Brain microvascular endothelial cell (primary cell): ENCODE results near the gene DYNLT3.

ENCODE experiments used
- DNase-seq: peaks from one replicate; pipeline ENCODE4 v3.0.0-alpha.2; 2020
- H3K27ac ChIP-seq: fragments of 250-450 bp; sonication (Bioruptor Pico); 2 replicates; pipeline ENCODE4 v1.5.1; 2020; ENCODE audit warnings: mild to moderate bottlenecking, moderate library complexity
- H3K27me3 ChIP-seq: fragments of 250-450 bp; sonication (Bioruptor Pico); replicated peaks from 2 replicates; pipeline ENCODE4 v1.5.1; 2020; ENCODE audit warnings: mild to moderate bottlenecking
- H3K36me3 ChIP-seq: fragments of 250-450 bp; sonication (Bioruptor Pico); replicated peaks from 2 replicates; pipeline ENCODE4 v1.5.1; 2020; ENCODE audit warnings: mild to moderate bottlenecking
- H3K4me3 ChIP-seq: 2 replicates; pipeline ENCODE4 v1.5.1; 2011; ENCODE audit warnings: low read depth, mild to moderate bottlenecking, control low read depth, low read length, moderate library complexity
- in situ Hi-C: cut with HindIII; loops from 2 replicates; pipeline ENCODE4 v1.10.0; 2017; ENCODE audit warnings: low sequenced_read_pairs, low pct_ligation_motif_present
- TF ChIP-seq, protein P1 (sequence below): IDR thresholded peaks from 2 replicates; pipeline ENCODE4 v1.5.1; 2011; ENCODE audit warnings: low read depth, mild to moderate bottlenecking, moderate library complexity, low read length, control low read depth, inconsistent platforms; ENCODE audit errors: missing control alignments

DYNLT3 gene

GRCh38 chrX:37799936-37800335 is 47.4 kb downstream of the DYNLT3 start:
- Histone ChIP-seq H3K27ac (no peak overlapping the region), H3K36me3 (no peaks in the 10 kb centered on the region), H3K27me3 (no peaks in the 10 kb centered on the region), H3K4me3 (no peak overlapping the region)
- DNase-seq = no peak
- TF ChIP-seq, protein P1, sequence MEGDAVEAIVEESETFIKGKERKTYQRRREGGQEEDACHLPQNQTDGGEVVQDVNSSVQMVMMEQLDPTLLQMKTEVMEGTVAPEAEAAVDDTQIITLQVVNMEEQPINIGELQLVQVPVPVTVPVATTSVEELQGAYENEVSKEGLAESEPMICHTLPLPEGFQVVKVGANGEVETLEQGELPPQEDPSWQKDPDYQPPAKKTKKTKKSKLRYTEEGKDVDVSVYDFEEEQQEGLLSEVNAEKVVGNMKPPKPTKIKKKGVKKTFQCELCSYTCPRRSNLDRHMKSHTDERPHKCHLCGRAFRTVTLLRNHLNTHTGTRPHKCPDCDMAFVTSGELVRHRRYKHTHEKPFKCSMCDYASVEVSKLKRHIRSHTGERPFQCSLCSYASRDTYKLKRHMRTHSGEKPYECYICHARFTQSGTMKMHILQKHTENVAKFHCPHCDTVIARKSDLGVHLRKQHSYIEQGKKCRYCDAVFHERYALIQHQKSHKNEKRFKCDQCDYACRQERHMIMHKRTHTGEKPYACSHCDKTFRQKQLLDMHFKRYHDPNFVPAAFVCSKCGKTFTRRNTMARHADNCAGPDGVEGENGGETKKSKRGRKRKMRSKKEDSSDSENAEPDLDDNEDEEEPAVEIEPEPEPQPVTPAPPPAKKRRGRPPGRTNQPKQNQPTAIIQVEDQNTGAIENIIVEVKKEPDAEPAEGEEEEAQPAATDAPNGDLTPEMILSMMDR = no peak
- in situ Hi-C loops = no loop called here

GRCh38 chrX:37796805-37797204 is 50.6 kb downstream of the DYNLT3 start:
- in situ Hi-C loops = no loop called here
- TF ChIP-seq, protein P1 = no peak
- no peak for DNase-seq
- no peak overlapping the region for H3K4me3 ChIP-seq
- H3K36me3 ChIP-seq = no peaks in the 10 kb centered on the region
- no peak overlapping the region for H3K27ac ChIP-seq
- H3K27me3 ChIP-seq = no peaks in the 10 kb centered on the region

DNA sequence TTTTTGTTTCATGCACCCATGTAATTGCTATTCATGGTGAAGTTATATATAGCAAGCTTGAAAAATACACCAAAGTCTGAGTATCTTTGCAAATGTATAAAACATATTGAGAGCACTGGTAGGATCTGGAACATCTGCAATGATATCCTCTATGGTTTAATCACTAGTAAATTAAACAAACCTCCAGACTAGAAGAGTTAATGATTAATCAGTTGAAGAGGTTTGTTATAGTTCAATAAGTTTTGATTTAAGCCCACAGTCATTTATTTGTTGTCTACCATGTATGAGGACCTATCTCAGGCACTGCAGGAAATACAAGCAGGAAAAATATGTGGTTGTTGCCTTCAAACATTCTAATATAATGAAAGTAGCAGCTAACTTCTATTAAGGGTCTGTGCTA is 51.1 kb downstream of the DYNLT3 start:
- Histone ChIP-seq H3K4me3 (no peak overlapping the region), H3K36me3 (no peaks in the 10 kb centered on the region), H3K27me3 (no peaks in the 10 kb centered on the region), H3K27ac (no peak overlapping the region)
- in situ Hi-C loops = no loop called here
- no peak for DNase-seq
- TF ChIP-seq, protein P1 = no peak
